Hematopoietic multipotent progenitor cell treated with erythropoietin and hydrocortisone succinate and interleukin-3 and kit ligand, for 4 days (in vitro differentiated cells): ENCODE data around the gene SESN1.

Source experiments
- DNase-seq: peaks from one replicate; pipeline ENCODE4 v3.0.0-alpha.2; 2015

The SESN1 gene

DNA sequence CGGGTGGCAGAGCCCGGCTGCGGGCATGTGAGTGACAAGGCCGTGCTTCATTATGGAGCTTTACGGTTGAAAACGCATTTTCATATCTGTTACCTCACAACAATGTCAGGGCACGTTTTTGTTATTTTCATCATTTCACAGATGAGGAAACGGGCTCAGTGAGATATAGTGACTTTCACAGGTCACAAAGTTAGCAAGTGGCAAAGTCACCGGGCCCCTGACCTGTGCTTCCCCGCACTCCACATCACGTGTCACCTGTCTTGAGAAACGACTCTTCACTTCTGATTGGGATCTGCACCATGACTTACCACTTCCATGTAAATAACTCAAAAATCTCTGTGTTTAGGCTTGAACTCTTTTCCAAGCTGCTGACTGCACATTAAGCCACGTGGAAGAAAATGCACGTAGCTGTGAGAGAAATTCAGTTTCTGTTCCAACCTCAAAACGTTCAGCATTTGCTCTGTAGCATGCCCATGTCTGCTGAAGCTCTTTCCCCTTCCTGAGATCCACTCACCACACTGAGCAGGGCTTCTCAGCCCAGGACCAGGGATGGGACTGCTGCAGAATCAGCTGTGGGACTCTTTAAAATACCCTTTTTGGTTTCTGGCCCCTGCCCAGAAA is 139.2 kb downstream of the SESN1 start:
- DNase-seq, result no peak

DNA sequence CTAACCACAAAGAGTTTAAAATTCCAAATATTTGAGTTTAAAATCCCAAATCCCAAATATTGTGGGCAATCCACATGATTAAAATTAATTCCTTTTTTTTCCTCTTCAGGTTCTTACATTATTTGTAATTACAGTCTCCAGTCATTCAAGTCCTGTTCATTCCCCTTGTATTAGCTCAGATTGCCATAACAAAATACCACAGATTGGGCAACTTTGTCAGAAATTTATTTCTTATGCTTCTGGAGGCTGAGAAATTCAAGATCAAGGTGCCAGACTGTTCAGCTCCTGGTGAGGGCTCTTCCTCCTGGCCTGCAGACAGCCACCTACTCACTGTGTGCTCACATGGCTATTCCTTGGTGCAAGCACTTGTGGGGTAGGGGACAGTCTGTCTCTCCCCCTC is 141.0 kb downstream of the SESN1 start:
- DNase-seq, result no peak

GRCh38 chr6:108952776-108953486 is 141.7 kb downstream of the SESN1 start:
- DNase-seq, result no peak

DNA sequence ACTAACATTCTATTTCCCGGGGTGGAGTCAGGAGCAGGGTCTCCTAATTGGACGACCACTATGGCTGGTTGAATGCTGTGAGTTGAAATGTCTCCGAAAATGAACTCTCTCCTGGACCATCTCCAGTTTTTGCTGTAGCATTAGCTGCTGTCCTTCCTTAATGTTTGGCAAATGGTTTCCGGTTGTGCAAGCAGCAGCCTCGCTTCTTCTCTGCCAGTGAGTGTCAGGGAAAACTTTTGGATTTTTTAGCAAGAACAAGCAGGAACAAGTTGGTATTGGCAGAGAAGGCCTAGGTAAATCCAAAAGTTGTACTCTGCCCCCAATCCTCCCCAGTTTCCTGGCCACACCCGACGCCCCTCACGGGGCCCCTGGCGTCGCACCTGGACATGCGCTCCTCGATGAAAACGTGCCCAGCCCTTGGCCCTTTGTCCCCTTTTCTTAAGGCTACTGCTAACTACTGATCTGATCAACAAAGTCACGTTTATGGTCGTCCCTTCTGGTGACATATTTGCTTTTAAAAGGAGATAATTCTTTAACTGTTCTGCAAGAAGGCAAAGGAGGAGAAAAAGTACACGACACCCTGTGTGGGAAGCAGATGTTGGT is 143.2 kb downstream of the SESN1 start:
- no peak for DNase-seq

- peak; percentile 37 for DNase-seq
Observed at GRCh38 chr6:108948181-108948661, 146.4 kb downstream of the SESN1 start.

DNA sequence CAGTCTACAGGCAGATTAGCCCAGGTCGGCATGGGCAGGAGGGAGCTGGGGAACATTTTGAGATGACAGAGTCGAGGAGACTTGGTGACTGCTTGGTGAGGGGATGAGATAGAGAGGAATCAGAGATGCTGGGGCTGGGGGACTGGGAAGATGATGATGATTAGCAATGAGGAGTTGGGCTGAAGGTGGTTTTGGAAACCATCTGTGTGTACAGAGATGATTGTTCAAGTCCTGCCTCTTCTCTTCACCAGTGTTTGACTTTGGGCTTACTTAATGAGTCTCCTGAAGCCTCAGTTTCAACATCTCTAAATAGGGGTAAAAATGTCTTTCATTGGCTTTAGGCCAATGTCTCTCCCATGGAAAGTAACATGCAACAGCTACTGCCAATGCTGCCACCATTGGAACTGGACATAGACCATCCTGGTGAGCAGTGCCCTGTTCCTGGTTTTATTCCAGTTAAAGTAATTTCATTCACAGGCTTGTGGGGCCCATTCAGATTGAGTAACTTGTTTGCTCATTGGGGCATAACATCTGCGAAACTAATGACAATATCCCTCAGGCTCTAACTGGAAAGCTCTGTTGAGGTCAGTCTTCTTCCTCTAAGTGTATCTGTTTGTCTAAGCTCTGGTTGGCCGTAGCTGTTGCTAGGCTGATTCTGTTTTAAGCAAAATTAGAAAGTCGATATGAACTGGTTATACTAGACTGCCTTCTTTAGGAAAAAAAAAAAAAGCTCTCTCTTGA is 147.4 kb downstream of the SESN1 start:
- DNase-seq, result peak; percentile 44

DNA sequence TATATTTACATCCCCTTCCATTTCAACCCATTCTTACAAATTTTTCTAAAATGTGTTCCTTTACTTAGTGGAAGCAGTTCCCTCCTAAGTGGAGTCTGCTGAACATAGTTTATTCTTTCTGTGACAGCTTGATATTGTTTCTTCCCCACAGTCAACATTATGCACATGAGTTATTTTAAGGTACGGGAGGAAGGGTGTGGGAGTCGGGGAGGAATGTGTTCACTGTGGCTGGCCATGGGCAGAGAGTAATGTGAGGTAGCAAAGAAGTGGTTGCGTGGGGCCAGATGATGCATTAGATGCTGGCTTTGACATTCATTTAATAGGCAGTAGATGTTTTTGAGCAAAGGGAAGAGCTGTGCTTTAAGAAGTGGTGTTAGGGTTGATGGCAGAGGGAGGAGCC is 148.0 kb downstream of the SESN1 start:
- DNase-seq, result peak; percentile 19

DNA sequence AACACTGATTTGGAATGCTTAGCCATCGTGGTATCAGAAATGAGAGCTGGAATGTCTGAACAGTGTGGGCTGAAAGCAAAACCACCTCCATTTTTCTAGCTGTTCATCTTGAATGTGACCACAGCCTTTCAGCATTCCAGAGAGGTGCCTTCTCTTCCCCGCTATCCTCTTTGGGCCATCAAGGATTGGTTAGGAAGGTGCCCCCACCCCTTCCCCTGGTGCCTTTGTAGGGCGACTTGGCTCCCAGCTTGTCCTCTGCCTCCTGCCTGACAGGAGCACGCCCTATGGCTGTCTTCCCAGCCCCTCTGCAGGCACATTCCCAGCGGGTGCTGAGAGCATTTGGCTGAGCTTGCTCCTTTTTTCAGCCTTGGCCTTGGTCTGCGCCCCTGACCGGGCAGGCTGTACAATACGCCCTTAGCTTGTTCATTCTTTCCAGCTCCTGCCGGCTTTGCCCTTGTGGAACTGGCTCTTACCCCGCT is 148.9 kb downstream of the SESN1 start:
- DNase-seq, result no peak

DNA sequence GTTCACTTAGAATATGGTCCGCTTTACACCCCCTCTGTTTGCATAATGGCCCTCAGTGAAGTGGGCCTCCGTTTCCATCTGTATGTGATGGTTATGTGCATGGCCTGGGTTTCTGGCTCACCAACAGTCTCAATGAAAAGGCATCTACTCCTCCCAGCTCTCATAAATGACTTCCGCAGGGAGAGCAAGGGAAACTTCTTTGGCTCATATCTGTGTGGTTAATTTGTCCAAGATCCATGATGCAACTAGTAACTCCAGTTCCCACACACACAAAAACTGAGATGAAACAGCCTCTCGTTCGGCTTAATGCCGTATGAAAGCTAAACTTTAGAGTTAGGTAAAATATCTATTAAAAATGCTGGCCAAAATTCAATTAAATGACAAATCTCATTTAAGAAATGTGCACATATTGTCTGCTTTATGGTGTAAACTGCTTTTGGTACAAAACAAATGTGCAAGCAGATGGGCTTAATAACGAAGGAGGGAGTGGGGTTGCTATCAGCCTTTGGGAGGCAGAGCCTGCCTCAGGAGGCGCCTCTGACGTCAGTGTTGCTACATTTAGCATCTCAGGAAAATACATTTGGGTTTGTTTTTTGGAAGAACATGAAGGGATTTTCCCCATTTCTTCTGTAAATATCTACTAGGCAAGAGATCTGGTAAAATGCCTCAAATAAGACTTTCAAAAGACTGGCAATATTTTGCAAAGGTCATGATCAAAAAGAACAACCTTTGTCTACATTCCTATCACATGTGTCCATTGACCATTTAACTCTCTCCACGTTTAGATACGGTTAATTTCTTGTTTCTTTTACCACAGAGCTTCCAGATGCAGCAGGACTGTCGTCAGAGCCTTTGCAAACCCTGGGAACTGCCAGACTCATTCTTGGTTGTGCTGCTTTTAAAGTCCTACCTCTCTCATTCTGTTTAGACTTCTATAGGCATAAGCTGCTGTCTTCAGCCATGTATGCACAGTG is 149.7 kb downstream of the SESN1 start:
- no peak for DNase-seq

- DNase-seq, result peak; percentile 24
Observed at GRCh38 chr6:108944071-108944470, 150.6 kb downstream of the SESN1 start.

DNA sequence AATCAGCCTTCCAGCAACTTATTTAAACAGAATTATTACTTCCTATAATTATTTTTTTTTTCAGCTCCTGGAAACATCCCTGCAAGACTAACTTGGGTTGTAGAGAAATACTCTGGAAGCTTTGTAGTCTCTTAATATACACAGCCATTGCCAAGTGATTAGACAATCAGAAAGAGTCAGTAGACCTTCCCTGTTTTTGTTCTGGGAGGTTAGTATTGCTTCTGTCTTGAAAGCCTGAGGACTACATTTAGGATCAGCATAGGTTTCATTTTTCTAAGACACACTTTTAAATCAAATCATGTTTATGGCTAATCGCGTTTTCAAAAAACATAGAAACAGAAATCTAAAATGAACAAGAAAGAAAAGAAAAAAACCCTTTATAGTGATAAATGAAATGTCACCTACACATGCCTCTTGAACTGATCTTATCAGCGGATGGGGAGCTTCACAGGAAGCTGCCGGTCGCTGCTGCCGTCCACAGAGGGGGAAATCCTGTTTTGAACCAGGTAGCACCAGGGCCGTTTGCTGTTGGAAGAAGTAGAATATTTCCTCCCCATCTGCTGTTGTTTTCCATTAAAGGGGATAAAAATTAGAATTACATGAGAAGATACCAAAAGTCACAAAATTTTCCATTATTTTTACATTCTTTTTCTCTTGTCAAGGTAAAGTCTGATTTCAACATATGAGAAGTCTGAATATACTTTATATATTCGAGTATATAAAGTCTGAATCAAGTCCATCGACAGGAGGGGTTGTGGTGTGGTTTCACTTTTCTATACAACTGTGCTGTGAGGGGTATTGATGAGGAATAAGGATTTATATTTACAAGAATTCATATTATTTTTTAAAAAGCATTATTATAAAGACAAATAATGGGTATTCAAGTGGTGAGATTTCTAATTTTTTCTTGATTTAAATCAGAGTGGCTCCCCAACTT is 151.8 kb downstream of the SESN1 start:
- peak; percentile 38 for DNase-seq

GRCh38 chr6:108941859-108942258 is 152.8 kb downstream of the SESN1 start:
- no peak for DNase-seq

DNA sequence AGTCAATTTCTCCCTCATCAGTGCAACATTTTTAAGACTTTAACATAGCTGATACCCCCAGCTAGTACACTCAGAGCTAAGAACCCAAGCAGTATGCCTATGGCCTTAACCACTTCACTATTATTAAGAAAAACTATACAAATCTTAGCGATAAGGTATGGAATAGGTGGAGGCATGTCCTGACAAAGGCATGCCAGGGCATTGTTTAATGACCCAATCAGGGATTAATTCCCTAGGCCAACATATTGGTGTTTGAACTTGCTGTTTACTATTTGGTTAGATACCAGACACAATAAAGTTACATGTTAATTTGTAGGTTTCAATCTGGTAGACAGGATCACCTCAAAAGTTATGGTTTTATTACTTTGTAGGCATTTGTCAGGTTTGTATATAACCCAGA is 153.4 kb downstream of the SESN1 start:
- DNase-seq, result no peak

DNA sequence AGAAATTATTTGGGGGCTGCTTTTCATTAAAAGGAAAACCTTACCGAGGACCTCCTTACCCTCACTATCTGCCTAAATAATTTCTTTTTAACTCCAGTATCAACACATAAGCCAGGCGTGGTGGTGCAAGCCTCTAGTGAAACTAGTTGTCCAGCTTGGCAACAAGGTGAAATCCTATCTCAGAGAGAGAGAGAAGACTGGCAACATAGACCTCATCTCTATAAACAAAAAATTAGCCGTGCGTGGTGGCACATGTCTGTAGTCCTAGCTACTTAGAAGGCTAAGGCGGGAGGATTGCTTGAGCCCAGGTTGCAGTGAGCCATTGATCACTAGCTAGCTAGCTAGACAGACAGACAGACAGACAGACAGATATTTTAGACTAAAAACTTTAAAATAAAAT is 153.9 kb downstream of the SESN1 start:
- DNase-seq, result no peak

DNA sequence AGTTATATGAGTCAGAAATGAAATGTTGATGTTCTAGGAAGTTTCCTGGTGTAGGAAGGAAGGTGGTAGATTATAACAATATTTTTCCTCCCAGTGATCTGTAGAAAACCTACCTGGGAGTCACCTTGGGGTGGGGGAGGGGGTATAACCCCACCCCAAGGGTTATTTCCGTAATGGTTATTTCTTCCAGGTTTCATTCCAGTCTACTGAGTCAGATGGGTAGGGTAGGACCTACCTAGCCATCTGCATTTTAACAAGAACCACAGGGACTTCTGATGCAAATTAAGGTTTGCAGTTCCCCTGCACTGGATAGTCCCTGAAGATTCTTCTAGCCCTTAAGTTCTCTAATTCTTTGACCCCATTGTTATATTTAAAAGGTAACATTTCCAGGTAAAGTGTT is 157.5 kb downstream of the SESN1 start:
- DNase-seq, result no peak
